K562 (cell line): Measurements from ENCODE around the gene HEPACAM. TPM values are rescaled to one million over a fixed set of nuclear protein-coding genes. Genes with fewer than 3 reads are reported as not detected.

Experiments
- ATAC-seq: fragments of 200-7000 bp; cut with Tn5 transposase; 3 replicates; pipeline ENCODE4 v1.9.1; 2020; ENCODE audit warnings: moderate library complexity
- BruUV-seq: library from RNA; stranded (reverse); fragments of 400-500 nt; replicated peaks from 2 replicates; lab custom pipeline; 2021; lab: Mats Ljungman, UMichigan
- CTCF ChIA-PET: fragments of 300-600 bp; formaldehyde crosslinking; extraction: SDS; loops from one replicate; lab custom pipeline; 2021; ENCODE audit warnings: low intra/inter-chr PET ratio; lab: Yijun Ruan, JAX
- POLR2A ChIA-PET: fragments of 300-600, 350-650 bp; sonication (Branson Sonifier 250); formaldehyde crosslinking; extraction: SDS; loops from one replicate; lab custom pipeline; 2021; ENCODE audit warnings: antibody characterized with exemption, inconsistent platforms; lab: Yijun Ruan, JAX
- DNase-seq, 4 experiments: peaks; one replicate each; pipeline versions ENCODE4 v3.0.0 to v3.0.0-alpha.2; 2011 to 2018; ENCODE audit warnings: low spot score in 3 of 4, mixed read lengths in 3 of 4; ENCODE audit errors: extremely low read depth in 1 of 4
- FAIRE-seq: peaks from 2 replicates; lab custom pipeline; 2011; peaks lifted over from hg19 to GRCh38; lab: Jason Lieb, UNC
- H2AFZ ChIP-seq: 2 replicates; pipeline ENCODE4 v1.6.0; 2011; ENCODE audit warnings: low read depth, low read length, control low read depth, inconsistent platforms
- H3K27ac ChIP-seq: fragments of 200-600 bp; 3 replicates; pipeline ENCODE4 v1.8.0; 2011; ENCODE audit warnings: low read depth, mild to moderate bottlenecking, control low read depth, inconsistent platforms, low read length, moderate library complexity, mixed read lengths; ENCODE audit errors: extremely low read depth
- H3K27me3 ChIP-seq, 2 experiments: fragments of 300-600 bp in 1 of 2; 2 replicates in 1 of 2; 3 replicates in 1 of 2; pipeline versions ENCODE4 v1.6.0 to v1.8.0; 2011; ENCODE audit warnings: inconsistent platforms in 2 of 2, low read length in 2 of 2, mild to moderate bottlenecking in 1 of 2, mixed read lengths in 1 of 2, moderate library complexity in 1 of 2; ENCODE audit not compliant: control insufficient read depth in 2 of 2, insufficient read depth in 2 of 2
- H3K36me3 ChIP-seq: fragments of 300-600 bp; 3 replicates; pipeline ENCODE4 v1.8.0; 2011; ENCODE audit warnings: mild to moderate bottlenecking, low read length, inconsistent platforms; ENCODE audit not compliant: control insufficient read depth, insufficient read depth
- H3K4me1 ChIP-seq, 2 experiments: fragments of 200-600 bp in 1 of 2; replicated peaks in 1 of 2; 2 replicates in 1 of 2; 3 replicates in 1 of 2; pipeline versions ENCODE4 v1.5.1 to v1.8.0; 2011; ENCODE audit warnings: inconsistent platforms in 2 of 2, low read length in 2 of 2, mild to moderate bottlenecking in 1 of 2, mixed read lengths in 1 of 2, moderate library complexity in 1 of 2; ENCODE audit not compliant: control insufficient read depth in 2 of 2, insufficient read depth in 2 of 2
- H3K4me2 ChIP-seq: 2 replicates; pipeline ENCODE4 v1.6.1; 2011; ENCODE audit warnings: low read length, control low read depth, inconsistent platforms, mixed read lengths; ENCODE audit not compliant: insufficient read depth
- H3K4me3 ChIP-seq: fragments of 200-600 bp; sonication (generic), shearing (Covaris generic); 2 replicates; pipeline ENCODE4 v1.5.1; 2016; ENCODE audit warnings: control low read depth, inconsistent platforms
- H3K79me2 ChIP-seq: fragments of 200-600 bp; 3 replicates; pipeline ENCODE4 v1.8.0; 2011; ENCODE audit warnings: low read length, inconsistent platforms; ENCODE audit not compliant: control insufficient read depth, insufficient read depth
- H3K9ac ChIP-seq, 2 experiments: 2 replicates each; pipeline versions ENCODE4 v1.6.0 to v1.6.1; 2011; ENCODE audit warnings: low read depth in 2 of 2, low read length in 2 of 2, control low read depth in 1 of 2, inconsistent platforms in 1 of 2, mild to moderate bottlenecking in 1 of 2, mixed read lengths in 1 of 2; ENCODE audit not compliant: insufficient read depth in 1 of 2
- H3K9me1 ChIP-seq: one replicate; pipeline ENCODE4 v1.6.0; 2011; ENCODE audit warnings: inconsistent platforms, mild to moderate bottlenecking, low read length, moderate library complexity; ENCODE audit not compliant: control insufficient read depth, insufficient read depth
- H3K9me3 ChIP-seq: replicated peaks from 2 replicates; pipeline ENCODE4 v1.5.1; 2011; ENCODE audit warnings: low read depth, low read length, inconsistent platforms; ENCODE audit not compliant: control insufficient read depth, insufficient read depth
- H4K20me1 ChIP-seq: replicated peaks from 2 replicates; pipeline ENCODE4 v1.6.1; 2011; ENCODE audit warnings: low read length, inconsistent platforms, mixed read lengths; ENCODE audit not compliant: control insufficient read depth, insufficient read depth
- ARNT ChIP-seq, 2 experiments: fragments of 450-650 bp; IDR thresholded peaks; 2 replicates each; pipeline ENCODE4 v1.6.1; 2016; ENCODE audit warnings: mild to moderate bottlenecking in 1 of 2
- ATF3 ChIP-seq, 2 experiments: fragments of 450-650 bp in 1 of 2; sonication (generic) in 1 of 2; formaldehyde crosslinking in 1 of 2; IDR thresholded peaks in 1 of 2; conservative IDR thresholded peaks in 1 of 2; 2 replicates each; pipeline versions ENCODE4 v1.6.1 to v1.8.1; 2016 to 2023; ENCODE audit warnings: mild to moderate bottlenecking in 2 of 2, moderate library complexity in 2 of 2, inconsistent platforms in 1 of 2, missing genetic modification reagents in 1 of 2
- FIP1L1 ChIP-seq: fragments of 200-400 bp; formaldehyde crosslinking; IDR thresholded peaks from 2 replicates; pipeline ENCODE4 v1.6.1; 2018; ENCODE audit warnings: mild to moderate bottlenecking, low read depth, low read length; ENCODE audit not compliant: poor library complexity, severe bottlenecking
- FOXK2 ChIP-seq, 2 experiments: fragments of 450-650 bp; IDR thresholded peaks in 1 of 2; conservative IDR thresholded peaks in 1 of 2; 2 replicates each; pipeline ENCODE4 v1.6.1; 2016; ENCODE audit warnings: low read depth in 2 of 2, mild to moderate bottlenecking in 1 of 2
- HDAC6 ChIP-seq: IDR thresholded peaks from 2 replicates; pipeline ENCODE4 v1.6.1; 2012; ENCODE audit warnings: low read depth, mild to moderate bottlenecking, control low read depth, inconsistent platforms, low read length, moderate library complexity
- HDGF ChIP-seq: fragments of 450-650 bp; IDR thresholded peaks from 2 replicates; pipeline ENCODE4 v1.6.1; 2016
- IRF9 ChIP-seq: fragments of 450-650 bp; IDR thresholded peaks from 2 replicates; pipeline ENCODE4 v1.6.1; 2016; ENCODE audit warnings: missing biosample characterization, missing genetic modification characterization
- KAT2B ChIP-seq: IDR thresholded peaks from one replicate; pipeline ENCODE4 v1.6.1; 2012; ENCODE audit warnings: low read depth, mild to moderate bottlenecking, control low read depth, inconsistent platforms, low read length, moderate library complexity
- KDM2B ChIP-seq: fragments of 250-450 bp; sonication (Bioruptor Pico); IDR thresholded peaks from 2 replicates; pipeline ENCODE4 v1.8.0; 2021; ENCODE audit warnings: mild to moderate bottlenecking, moderate library complexity
- PHF8 ChIP-seq: fragments of 200-600 bp; sonication (generic); IDR thresholded peaks from 2 replicates; pipeline ENCODE4 v1.6.1; 2012; ENCODE audit warnings: mixed run types, mild to moderate bottlenecking, inconsistent platforms, low read length, moderate library complexity, borderline replicate concordance
- STAG1 ChIP-seq: sonication (generic); formaldehyde crosslinking; IDR thresholded peaks from 2 replicates; pipeline ENCODE4 v1.5.0; 2020; ENCODE audit warnings: missing genetic modification reagents, borderline replicate concordance
- TCFL5 ChIP-seq: fragments of 250-450 bp; sonication (Bioruptor Pico); conservative IDR thresholded peaks from 2 replicates; pipeline ENCODE4 v1.6.1; 2021; ENCODE audit warnings: mild to moderate bottlenecking, moderate library complexity, matching md5 sums
- TSC22D4 ChIP-seq: fragments of 450-650 bp; IDR thresholded peaks from 2 replicates; pipeline ENCODE4 v1.6.1; 2016; ENCODE audit warnings: missing genetic modification characterization, missing biosample characterization, control low read depth
- ZC3H11A ChIP-seq: IDR thresholded peaks from 2 replicates; pipeline ENCODE4 v1.6.1; 2012; ENCODE audit warnings: low read depth, low read length, improper control_type of control experiment
- ZNF263 ChIP-seq: sonication (generic); formaldehyde crosslinking; IDR thresholded peaks from 2 replicates; pipeline ENCODE4 v1.8.0; 2022; ENCODE audit warnings: mild to moderate bottlenecking, missing genetic modification reagents, borderline replicate concordance
- ZNF584 ChIP-seq: fragments of 200-800 bp; sonication (Bioruptor generic); IDR thresholded peaks from 2 replicates; pipeline ENCODE4 v1.6.1; 2016; ENCODE audit warnings: low read depth, mild to moderate bottlenecking, missing genetic modification characterization, missing compliant biosample characterization
- ZNF75A ChIP-seq: fragments of 450-650 bp; formaldehyde crosslinking; IDR thresholded peaks from 2 replicates; pipeline ENCODE4 v1.4.0; 2020; ENCODE audit warnings: mild to moderate bottlenecking
- WGBS: fragments of 100-300 bp; shearing (Covaris generic); methylation state at CpG from one replicate; pipeline ENCODE4 v1.1.6; 2016; ENCODE audit warnings: low coverage, mixed read lengths; ENCODE audit not compliant: insufficient coverage; ENCODE audit errors: missing lambda C conversion rate; 5-methylcytosine and 5-hydroxymethylcytosine counted together
- in situ Hi-C: fragments of 300-500 bp; cut with MboI; formaldehyde crosslinking; loops from 4 replicates; pipeline ENCODE4 v1.15.0; 2018; ENCODE audit warnings: inconsistent platforms, mixed read lengths
- intact Hi-C: fragments of 100-400 bp; cut with micrococcal nuclease; formaldehyde crosslinking; loops from 2 replicates; pipeline ENCODE4 v1.14.2; 2022
- polyA plus RNA-seq, 8 experiments: library from polyadenylated mRNA; depleted of rRNA in 4 of 8; stranded (reverse) in 5 of 8; unstranded in 3 of 8; fragments of >200 nt; fragmentation: Nextera tagmentation in 2 of 8; fragmentation: Illumina TruSeq in 1 of 8; extraction: Ambion mirVana in 2 of 8; extraction: Trizol in 1 of 8; gene quantifications; 2 replicates each; pipeline versions ENCODE4 v1.2.1 to v1.2.3, GENCODE V29; 2011 to 2014; ENCODE audit warnings: inconsistent platforms in 1 of 8, missing spikeins in 1 of 8
- total RNA-seq, 7 experiments: library from RNA; depleted of rRNA in 6 of 7; stranded (reverse); fragments of >200 nt in 6 of 7; fragmentation: Illumina TruSeq in 2 of 7; extraction: Trizol in 2 of 7; gene quantifications; 2 replicates each; pipeline versions ENCODE4 v1.2.1 to v1.2.3, GENCODE V29; 2011 to 2021; ENCODE audit warnings: low replicate concordance in 1 of 7
- TF ChIP-seq, protein P1 (sequence below): sonication (generic); formaldehyde crosslinking; IDR thresholded peaks from 2 replicates; pipeline ENCODE4 v1.9.0; 2022; ENCODE audit warnings: mild to moderate bottlenecking, missing genetic modification reagents

HEPACAM gene
- total and polyA plus RNA-seq, 9 of the 15 experiments (the other 6 are each of a cell fraction or from before 2014, with no cell fraction given), result not detected

- ChIA-PET CTCF (interaction anchor here (0.7 to 2.0 kb wide), 8 partner anchors 112 to 909 kb away, joined by 3 to 16 read pairs (median 4); no protein-coding TSS in a partner anchor), POLR2A (no interaction called here)
- Histone ChIP-seq H3K9me1 (no peaks in the 10 kb centered on the region), H4K20me1 (no peaks in the 10 kb centered on the region), H3K4me2 (no peak overlapping the region), H2AFZ (no peak overlapping the region), H3K9ac (no peak overlapping the region), H3K4me1 (no peaks in the 10 kb centered on the region), H3K4me3 (no peak overlapping the region), H3K79me2 (no peaks in the 10 kb centered on the region), H3K9me3 (no peaks in the 10 kb centered on the region), H3K36me3 (peaks cover 4% of the 10 kb centered on the region; the same call in 2 of the 3 replicates), H3K27me3 (no peaks in the 10 kb centered on the region), H3K27ac (no peak overlapping the region)
- 20% methylated on average over 5 of the region's 5 CpGs for WGBS
- FAIRE-seq (peak; percentile 93), DNase-seq (peak; percentile 41 to 77 (median 54)), ATAC-seq (peak; percentile 96)
- in situ Hi-C loops (loop anchor here (10.0 to 25.0 kb wide), 3 partner anchors 153 to 925 kb away; partner anchors contain the start of genes HYLS1 and TMEM218), intact Hi-C loops (loop anchor here (1.0 to 5.0 kb wide), 4 partner anchors 112 to 910 kb away; no protein-coding TSS in a partner anchor)
- no TSS peak for BruUV-seq
- TF ChIP-seq TSC22D4 (tag) (no peak), ARNT (IDR thresholded peaks at IDR 0.05) (peak in 1 of 2 experiments; percentile 74; a peak in 2 of 4 replicates), FOXK2 (conservative IDR thresholded peaks at IDR 0.05 in 1 of 2, IDR thresholded peaks at IDR 0.05 in 1 of 2; ENCODE audit: low read depth in 2 of 2) (no peak), ZNF75A (CRISPR knock-in tag) (no peak), STAG1 (CRISPR knock-in tag) (no peak; the same call in 1 of the 2 replicates), FIP1L1 (no peak), IRF9 (no peak), ZNF263 (CRISPR knock-in tag) (no peak), HDGF (no peak), ZNF584 (CRISPR knock-in tag) (no peak), KAT2B (no peak), ZC3H11A (no peak), ATF3 (IDR thresholded peaks at IDR 0.05) (no peak), ATF3 (CRISPR knock-in tag; conservative IDR thresholded peaks at IDR 0.05) (no peak), PHF8 (no peak), TCFL5 (CRISPR knock-in tag) (no peak), HDAC6 (no peak), KDM2B (no peak)
- TF ChIP-seq, protein P1, sequence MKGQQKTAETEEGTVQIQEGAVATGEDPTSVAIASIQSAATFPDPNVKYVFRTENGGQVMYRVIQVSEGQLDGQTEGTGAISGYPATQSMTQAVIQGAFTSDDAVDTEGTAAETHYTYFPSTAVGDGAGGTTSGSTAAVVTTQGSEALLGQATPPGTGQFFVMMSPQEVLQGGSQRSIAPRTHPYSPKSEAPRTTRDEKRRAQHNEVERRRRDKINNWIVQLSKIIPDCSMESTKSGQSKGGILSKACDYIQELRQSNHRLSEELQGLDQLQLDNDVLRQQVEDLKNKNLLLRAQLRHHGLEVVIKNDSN (CRISPR knock-in tag), result no peak
Observed at GRCh38 chr11:124961972-124962609, 26.2 kb upstream of the HEPACAM start.
